NCI-H1092 treated with DMSO at 0.1 percent for 48 hours (cell line): ENCODE data around the gene USP5.

ENCODE experiments used
- DNase-seq: peaks from one replicate; lab custom pipeline; 2025; lab: John Stamatoyannopoulos, UW

Gene USP5

GRCh38 chr12:6826125-6826733 is 25.7 kb upstream of the USP5 start:
- no peak for DNase-seq

- no peak for DNase-seq
Observed at GRCh38 chr12:6826734-6827436, 25.1 kb upstream of the USP5 start.

DNA sequence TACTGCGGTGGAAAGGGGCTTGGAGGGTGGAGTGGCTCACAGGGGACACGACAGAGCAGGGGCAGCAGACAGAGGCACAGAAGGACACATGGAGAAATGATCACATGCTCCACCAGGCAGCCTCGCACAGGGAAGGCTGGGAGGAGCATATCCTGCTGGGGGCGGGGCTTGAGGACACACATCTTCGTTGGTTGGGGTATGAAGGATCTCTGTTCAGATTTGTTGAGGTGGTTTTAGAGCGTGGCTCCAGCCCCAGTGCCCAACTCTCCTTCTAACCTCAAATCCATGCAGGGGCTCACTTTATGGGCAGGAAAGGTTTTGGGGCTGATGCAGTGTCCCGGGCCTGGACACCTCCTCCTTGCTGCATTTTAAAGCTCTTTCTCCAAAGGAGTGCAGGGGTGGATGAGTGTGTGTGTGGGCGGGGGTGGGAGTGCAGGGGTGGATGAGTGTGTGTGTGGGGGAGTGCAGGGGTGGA is 24.5 kb upstream of the USP5 start:
- DNase-seq: peak; percentile 73

GRCh38 chr12:6827982-6828780 is 23.8 kb upstream of the USP5 start, which contains the start of gene P3H3:
P3H3 (plus strand) TSS chr12:6828407; CDS start chr12:6828441, 34 bp downstream.
- peak; percentile 59 for DNase-seq

- DNase-seq: peak; percentile 33
Observed at GRCh38 chr12:6828781-6829535, 23.0 kb upstream of the USP5 start.

GRCh38 chr12:6829536-6830220 is 22.3 kb upstream of the USP5 start:
- peak; percentile 32 for DNase-seq

DNA sequence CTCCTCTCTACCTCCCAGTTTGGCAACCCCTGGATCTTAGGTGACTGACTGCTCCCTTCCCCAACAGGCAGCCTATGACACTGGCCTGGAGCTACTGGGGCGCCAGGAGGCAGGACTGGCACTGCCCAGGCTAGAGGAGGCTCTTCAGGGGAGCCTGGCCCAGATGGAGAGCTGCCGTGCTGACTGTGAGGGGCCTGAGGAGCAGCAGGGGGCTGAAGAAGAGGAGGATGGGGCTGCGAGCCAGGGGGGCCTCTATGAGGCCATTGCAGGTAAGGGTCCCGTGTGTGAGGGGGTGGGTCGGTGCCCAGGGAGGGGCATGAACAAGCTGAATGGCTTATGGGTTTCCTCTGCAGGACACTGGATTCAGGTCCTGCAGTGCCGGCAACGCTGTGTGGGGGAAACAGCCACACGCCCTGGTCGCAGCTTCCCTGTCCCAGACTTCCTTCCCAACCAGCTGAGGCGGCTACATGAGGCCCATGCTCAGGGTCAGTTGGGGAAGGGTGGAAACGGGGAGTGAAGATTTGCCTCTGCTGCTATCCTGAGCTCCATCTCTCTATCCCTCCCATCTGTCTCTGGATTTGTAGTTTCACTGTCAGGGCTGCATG is 21.6 kb upstream of the USP5 start:
- no peak for DNase-seq

- no peak for DNase-seq
Observed at GRCh38 chr12:6830999-6831398, 21.0 kb upstream of the USP5 start.

GRCh38 chr12:6831450-6831995 is 20.4 kb upstream of the USP5 start:
- no peak for DNase-seq

DNA sequence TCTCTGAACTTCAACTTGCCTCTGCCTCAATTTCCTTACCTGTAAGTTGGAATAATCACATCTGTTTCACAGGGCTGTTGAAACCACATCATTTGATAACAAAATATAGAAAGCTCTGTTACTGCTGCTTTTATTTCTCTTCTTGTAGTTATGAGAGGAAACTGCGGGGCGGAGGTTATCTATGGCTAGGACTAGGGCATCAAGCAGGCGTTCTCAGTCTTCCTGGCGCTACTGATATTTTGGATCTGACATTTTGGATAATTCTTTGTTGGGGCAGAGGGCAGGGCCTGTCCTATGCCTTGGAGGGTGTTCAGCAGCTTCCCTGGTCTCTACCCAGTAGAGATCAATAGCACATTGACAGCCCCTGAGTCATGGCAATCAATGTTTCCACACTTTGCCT is 19.8 kb upstream of the USP5 start:
- no peak for DNase-seq

DNA sequence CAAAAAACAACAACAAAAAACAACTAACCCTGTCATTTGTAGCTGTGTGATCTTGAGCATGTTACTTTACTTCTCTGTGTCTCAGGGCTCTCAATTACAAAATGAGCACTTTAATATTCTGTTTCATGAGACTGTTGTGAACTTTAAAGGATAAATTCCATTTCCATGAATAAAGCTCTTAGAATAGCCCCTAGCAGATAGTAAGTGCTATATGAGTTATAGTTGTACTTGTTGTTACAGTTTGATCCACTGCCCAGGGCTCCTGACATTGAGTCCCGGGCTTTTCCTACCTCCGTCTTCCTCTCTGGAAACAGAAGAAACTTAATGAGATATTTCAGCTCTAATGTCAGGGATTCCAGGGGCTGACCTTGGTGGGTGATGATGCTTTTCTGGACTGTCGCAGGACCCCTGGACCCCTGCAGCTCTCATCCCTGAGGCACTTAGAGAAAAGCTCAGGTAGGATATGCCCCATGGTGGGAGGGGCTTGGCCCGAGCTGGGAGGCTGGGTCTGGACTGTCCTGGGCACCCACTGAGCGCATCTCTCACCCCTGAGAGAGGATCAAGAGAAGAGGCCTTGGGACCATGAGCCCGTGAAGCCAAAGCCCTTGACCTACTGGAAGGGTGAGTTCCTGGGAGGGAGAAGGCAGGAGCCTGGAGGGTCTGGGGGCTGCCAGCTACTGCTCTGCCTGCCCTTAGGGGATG is 18.6 kb upstream of the USP5 start:
- DNase-seq: no peak

DNA sequence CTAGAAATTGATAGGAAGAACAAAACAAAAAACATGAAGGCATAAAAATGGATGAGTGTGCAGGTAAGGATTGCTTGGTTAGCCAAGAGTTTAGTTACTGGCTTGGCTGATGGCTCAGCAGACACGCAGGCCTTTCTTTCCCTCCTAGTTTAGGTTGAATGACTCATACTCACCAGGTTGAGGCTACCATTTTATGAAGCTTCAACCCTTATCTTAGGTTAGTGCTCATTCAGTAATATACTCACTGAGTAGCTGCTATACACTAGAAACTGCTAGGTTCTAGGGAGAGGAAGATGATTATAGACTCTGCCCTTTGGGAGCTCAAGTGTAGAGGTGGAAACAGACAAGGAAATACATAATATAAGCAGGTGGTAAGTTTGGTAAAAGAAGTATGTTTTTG is 17.7 kb upstream of the USP5 start:
- no peak for DNase-seq

DNA sequence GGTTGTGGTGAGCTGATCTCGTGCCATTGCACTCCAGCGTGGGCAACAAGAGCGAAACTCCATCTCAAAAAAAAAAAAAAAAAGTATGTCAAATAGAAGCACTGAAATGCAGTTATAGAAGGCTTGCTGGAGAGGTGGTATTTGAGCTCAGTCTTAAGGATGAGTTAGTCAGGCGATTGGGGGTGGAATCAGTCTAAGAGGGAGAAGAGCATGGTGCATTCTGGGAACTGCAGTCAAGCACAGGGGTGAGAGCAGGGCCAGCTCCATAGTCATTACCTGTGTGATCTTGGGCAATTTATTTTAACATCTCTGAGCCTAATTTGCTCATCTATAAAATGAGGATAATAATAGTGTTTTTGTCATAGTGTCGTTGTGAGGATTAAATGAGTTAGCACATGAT is 17.1 kb upstream of the USP5 start:
- DNase-seq: no peak

- DNase-seq: no peak
Observed at GRCh38 chr12:6836851-6837250, 15.1 kb upstream of the USP5 start.

GRCh38 chr12:6837370-6838060 is 14.4 kb upstream of the USP5 start:
- DNase-seq: no peak

DNA sequence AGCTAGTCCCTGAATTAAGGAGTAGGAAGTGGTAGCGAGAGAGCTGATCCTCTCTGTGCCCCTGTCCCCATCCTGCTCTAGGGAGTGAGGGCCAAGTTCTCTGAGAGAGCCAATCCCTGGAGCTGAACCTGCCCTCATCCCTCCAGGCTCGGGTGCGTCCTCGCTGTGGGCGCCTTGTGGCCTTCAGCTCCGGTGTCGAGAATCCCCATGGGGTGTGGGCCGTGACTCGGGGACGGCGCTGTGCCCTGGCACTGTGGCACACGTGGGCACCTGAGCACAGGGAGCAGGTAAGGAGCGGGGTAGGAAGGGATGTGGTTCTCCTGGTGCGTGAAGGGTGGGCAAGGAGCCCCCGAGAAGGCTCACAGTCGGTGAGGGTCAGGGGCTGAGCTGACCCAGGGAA is 13.1 kb upstream of the USP5 start:
- DNase-seq: no peak

GRCh38 chr12:6839482-6840201 is 12.3 kb upstream of the USP5 start:
- DNase-seq: no peak

GRCh38 chr12:6840330-6840729 is 11.6 kb upstream of the USP5 start:
- no peak for DNase-seq
